Measurements from ENCODE around the gene KRTAP5-11.

DNA sequence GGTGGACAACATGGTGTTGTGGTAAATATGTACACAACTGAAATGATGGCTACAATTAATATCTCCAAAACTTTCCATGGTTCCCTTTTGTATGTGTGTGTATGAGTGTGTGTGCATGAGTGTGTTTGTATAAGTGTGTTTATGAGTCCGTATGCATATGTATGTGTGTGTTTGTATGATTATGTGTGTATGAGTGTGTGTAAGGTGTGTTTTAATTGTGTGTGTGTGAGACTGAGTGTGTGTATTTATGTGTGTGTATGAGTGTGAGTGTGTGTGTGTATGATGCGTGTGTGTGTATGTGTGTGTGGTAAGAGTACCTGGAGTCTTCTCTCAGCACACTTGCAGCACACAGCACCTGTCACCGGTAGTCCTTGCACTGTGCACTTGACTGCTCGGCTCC, 26.7 kb downstream of the KRTAP5-11 start:
- TF ChIP-seq RAD21 (conservative IDR thresholded peaks at IDR 0.05) (no peak), CTCF (IDR thresholded peaks at IDR 0.05; ENCODE audit: poor library complexity, severe bottlenecking) (no peak), EP300 (conservative IDR thresholded peaks at IDR 0.05; ENCODE audit: poor library complexity, severe bottlenecking) (no peak)

Data from neural cell (in vitro differentiated cells).